HG03280 (cell line): ENCODE data around the gene PLXNA1.

Experiments
- ATAC-seq: cut with Tn5 transposase; IDR thresholded peaks from one replicate; pipeline ENCODE4 v1.9.1; 2021; ENCODE audit warnings: mild to moderate bottlenecking, moderate library complexity; ENCODE audit not compliant: unreplicated experiment

PLXNA1 gene

GRCh38 chr3:126986001-126986400 is 3.1 kb downstream of the PLXNA1 start:
- ATAC-seq = no peak

GRCh38 chr3:126987129-126987528 is 4.2 kb downstream of the PLXNA1 start:
- no peak for ATAC-seq

GRCh38 chr3:126987596-126987995 is 4.7 kb downstream of the PLXNA1 start:
- no peak for ATAC-seq

- ATAC-seq = no peak
Observed at GRCh38 chr3:126988451-126989021, 5.6 kb downstream of the PLXNA1 start.

GRCh38 chr3:126989316-126990023 is 6.6 kb downstream of the PLXNA1 start:
- ATAC-seq = no peak

GRCh38 chr3:126990024-126990700 is 7.2 kb downstream of the PLXNA1 start:
- ATAC-seq = no peak

- ATAC-seq = no peak
Observed at GRCh38 chr3:126990890-126991289, 8.0 kb downstream of the PLXNA1 start.

GRCh38 chr3:126991366-126992200 is 8.7 kb downstream of the PLXNA1 start:
- no peak for ATAC-seq

GRCh38 chr3:126992216-126992615 is 9.3 kb downstream of the PLXNA1 start:
- ATAC-seq = no peak

- ATAC-seq = no peak
Observed at GRCh38 chr3:126992776-126993175, 9.9 kb downstream of the PLXNA1 start.

GRCh38 chr3:126993436-126993835 is 10.5 kb downstream of the PLXNA1 start:
- ATAC-seq = no peak

- no peak for ATAC-seq
Observed at GRCh38 chr3:126994661-126995245, 11.8 kb downstream of the PLXNA1 start.

GRCh38 chr3:126995254-126995780 is 12.4 kb downstream of the PLXNA1 start:
- no peak for ATAC-seq

GRCh38 chr3:126995926-126996512 is 13.1 kb downstream of the PLXNA1 start:
- ATAC-seq = no peak

GRCh38 chr3:126996905-126997304 is 14.0 kb downstream of the PLXNA1 start:
- no peak for ATAC-seq

- ATAC-seq = no peak
Observed at GRCh38 chr3:126997455-126998038, 14.6 kb downstream of the PLXNA1 start.

GRCh38 chr3:126998320-126998719 is 15.4 kb downstream of the PLXNA1 start:
- no peak for ATAC-seq

GRCh38 chr3:126998728-126999127 is 15.8 kb downstream of the PLXNA1 start:
- no peak for ATAC-seq

- ATAC-seq = no peak
Observed at GRCh38 chr3:126999383-126999782, 16.5 kb downstream of the PLXNA1 start.

- ATAC-seq = no peak
Observed at GRCh38 chr3:127000119-127000518, 17.2 kb downstream of the PLXNA1 start.
